ENCODE data around the gene STIM2.

Gene STIM2

GRCh38 chr4:26991057-26991456 is 130.4 kb downstream of the STIM2 start:
- Histone ChIP-seq H3K27me3 (ENCODE audit: control insufficient read depth, insufficient read depth, low read length) (no peaks in the 10 kb centered on the region), H3K36me3 (ENCODE audit: control insufficient read depth, insufficient read depth, low read length) (no peaks in the 10 kb centered on the region)

GRCh38 chr4:26992657-26993361 is 132.2 kb downstream of the STIM2 start:
- no peak overlapping the region for H3K9ac ChIP-seq (ENCODE audit: low read length)
- H3K27ac ChIP-seq (ENCODE audit: low read depth, low read length) = peak overlapping the region; percentile 31
- H3K4me1 ChIP-seq (ENCODE audit: control insufficient read depth, insufficient read depth, low read length) = peaks cover 11% of the 10 kb centered on the region

More at GRCh38 chr4:26991057-26991456, 130.4 kb downstream of the STIM2 start:
- peaks cover 11% of the 10 kb centered on the region for H3K4me1 ChIP-seq (ENCODE audit: control insufficient read depth, insufficient read depth, low read length)
- H3K9ac ChIP-seq (ENCODE audit: low read length) = no peak overlapping the region
- no peak overlapping the region for H3K27ac ChIP-seq (ENCODE audit: low read depth, low read length)
- H3K4me3 ChIP-seq (ENCODE audit: low read length) = no peak overlapping the region

GRCh38 chr4:26993539-26993938 is 132.9 kb downstream of the STIM2 start:
- Histone ChIP-seq H3K27me3 (ENCODE audit: control insufficient read depth, insufficient read depth, low read length) (no peaks in the 10 kb centered on the region), H3K27ac (ENCODE audit: low read depth, low read length) (no peak overlapping the region), H3K4me3 (ENCODE audit: low read length) (no peak overlapping the region), H3K9ac (ENCODE audit: low read length) (no peak overlapping the region), H3K36me3 (ENCODE audit: control insufficient read depth, insufficient read depth, low read length) (no peaks in the 10 kb centered on the region), H3K4me1 (ENCODE audit: control insufficient read depth, insufficient read depth, low read length) (peaks cover 11% of the 10 kb centered on the region)

More at GRCh38 chr4:26992657-26993361, 132.2 kb downstream of the STIM2 start:
- H3K27me3 ChIP-seq (ENCODE audit: control insufficient read depth, insufficient read depth, low read length) = no peaks in the 10 kb centered on the region
- no peaks in the 10 kb centered on the region for H3K36me3 ChIP-seq (ENCODE audit: control insufficient read depth, insufficient read depth, low read length)
- H3K4me3 ChIP-seq (ENCODE audit: low read length) = no peak overlapping the region

DNA sequence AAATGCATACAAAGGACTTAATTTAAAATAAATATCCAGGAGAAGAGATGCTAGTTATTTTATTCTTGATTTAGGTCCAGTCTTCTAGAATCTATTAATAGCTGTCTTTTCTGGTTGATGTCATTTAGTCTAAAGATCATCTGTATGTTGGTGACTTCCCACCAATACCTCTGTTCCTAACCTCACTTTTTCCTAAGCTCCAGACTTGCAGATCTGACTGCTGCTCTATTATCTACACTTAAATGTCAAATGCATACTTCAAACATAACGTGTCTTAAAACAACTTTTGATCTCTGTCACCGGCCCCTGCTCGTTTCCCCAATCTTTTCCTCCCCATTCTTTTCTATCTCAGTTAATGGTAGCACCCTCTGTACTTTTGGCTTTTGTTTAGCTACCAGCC is 133.3 kb downstream of the STIM2 start:
- H3K36me3 ChIP-seq (ENCODE audit: control insufficient read depth, insufficient read depth, low read length) = no peaks in the 10 kb centered on the region
- H3K4me1 ChIP-seq (ENCODE audit: control insufficient read depth, insufficient read depth, low read length) = peaks cover 11% of the 10 kb centered on the region
- H3K27me3 ChIP-seq (ENCODE audit: control insufficient read depth, insufficient read depth, low read length) = no peaks in the 10 kb centered on the region
- no peak overlapping the region for H3K9ac ChIP-seq (ENCODE audit: low read length)
- H3K4me3 ChIP-seq (ENCODE audit: low read length) = no peak overlapping the region
- H3K27ac ChIP-seq (ENCODE audit: low read depth, low read length) = no peak overlapping the region

- Histone ChIP-seq H3K9ac (ENCODE audit: low read length) (no peak overlapping the region), H3K27ac (ENCODE audit: low read depth, low read length) (no peak overlapping the region), H3K27me3 (ENCODE audit: control insufficient read depth, insufficient read depth, low read length) (no peaks in the 10 kb centered on the region), H3K4me1 (ENCODE audit: control insufficient read depth, insufficient read depth, low read length) (peaks cover 11% of the 10 kb centered on the region), H3K36me3 (ENCODE audit: control insufficient read depth, insufficient read depth, low read length) (no peaks in the 10 kb centered on the region), H3K4me3 (ENCODE audit: low read length) (no peak overlapping the region)
Observed at GRCh38 chr4:26995316-26995715, 134.7 kb downstream of the STIM2 start.

- Histone ChIP-seq H3K36me3 (ENCODE audit: control insufficient read depth, insufficient read depth, low read length) (no peaks in the 10 kb centered on the region), H3K27ac (ENCODE audit: low read depth, low read length) (no peak overlapping the region), H3K27me3 (ENCODE audit: control insufficient read depth, insufficient read depth, low read length) (no peaks in the 10 kb centered on the region), H3K4me1 (ENCODE audit: control insufficient read depth, insufficient read depth, low read length) (peaks cover 11% of the 10 kb centered on the region), H3K4me3 (ENCODE audit: low read length) (no peak overlapping the region), H3K9ac (ENCODE audit: low read length) (no peak overlapping the region)
Observed at GRCh38 chr4:26996745-26997144, 136.1 kb downstream of the STIM2 start.

DNA sequence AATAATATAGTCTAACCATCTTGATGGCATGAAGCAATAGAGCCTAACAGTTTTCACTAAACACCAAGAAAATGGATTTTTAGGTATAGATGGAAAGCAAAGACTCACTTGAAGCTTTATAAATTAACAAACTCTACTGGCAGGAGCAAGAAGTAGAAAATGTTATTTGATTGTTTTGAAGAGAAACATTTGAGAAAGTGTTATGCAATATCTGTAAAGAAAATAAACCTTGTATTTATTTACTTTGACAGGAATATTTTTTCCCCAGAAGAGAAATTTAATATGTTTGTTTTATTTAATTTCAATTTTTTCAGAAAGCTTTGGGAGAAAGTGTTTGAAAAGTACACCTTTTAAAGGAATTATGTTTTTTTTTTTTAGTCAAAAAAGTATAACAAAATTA is 139.0 kb downstream of the STIM2 start:
- Histone ChIP-seq H3K27me3 (ENCODE audit: control insufficient read depth, insufficient read depth, low read length) (no peaks in the 10 kb centered on the region), H3K4me3 (ENCODE audit: low read length) (no peak overlapping the region), H3K27ac (ENCODE audit: low read depth, low read length) (no peak overlapping the region), H3K36me3 (ENCODE audit: control insufficient read depth, insufficient read depth, low read length) (no peaks in the 10 kb centered on the region), H3K9ac (ENCODE audit: low read length) (no peak overlapping the region), H3K4me1 (ENCODE audit: control insufficient read depth, insufficient read depth, low read length) (no peaks in the 10 kb centered on the region)

- H3K36me3 ChIP-seq (ENCODE audit: control insufficient read depth, insufficient read depth, low read length) = no peaks in the 10 kb centered on the region
- no peaks in the 10 kb centered on the region for H3K27me3 ChIP-seq (ENCODE audit: control insufficient read depth, insufficient read depth, low read length)
- no peaks in the 10 kb centered on the region for H3K4me1 ChIP-seq (ENCODE audit: control insufficient read depth, insufficient read depth, low read length)
- H3K27ac ChIP-seq (ENCODE audit: low read depth, low read length) = no peak overlapping the region
- no peak overlapping the region for H3K4me3 ChIP-seq (ENCODE audit: low read length)
- H3K9ac ChIP-seq (ENCODE audit: low read length) = no peak overlapping the region
Observed at GRCh38 chr4:27000122-27000521, 139.5 kb downstream of the STIM2 start.

GRCh38 chr4:27000820-27001219 is 140.2 kb downstream of the STIM2 start:
- no peaks in the 10 kb centered on the region for H3K4me1 ChIP-seq (ENCODE audit: control insufficient read depth, insufficient read depth, low read length)
- no peak overlapping the region for H3K9ac ChIP-seq (ENCODE audit: low read length)
- H3K27me3 ChIP-seq (ENCODE audit: control insufficient read depth, insufficient read depth, low read length) = no peaks in the 10 kb centered on the region
- no peak overlapping the region for H3K4me3 ChIP-seq (ENCODE audit: low read length)
- no peaks in the 10 kb centered on the region for H3K36me3 ChIP-seq (ENCODE audit: control insufficient read depth, insufficient read depth, low read length)
- no peak overlapping the region for H3K27ac ChIP-seq (ENCODE audit: low read depth, low read length)

DNA sequence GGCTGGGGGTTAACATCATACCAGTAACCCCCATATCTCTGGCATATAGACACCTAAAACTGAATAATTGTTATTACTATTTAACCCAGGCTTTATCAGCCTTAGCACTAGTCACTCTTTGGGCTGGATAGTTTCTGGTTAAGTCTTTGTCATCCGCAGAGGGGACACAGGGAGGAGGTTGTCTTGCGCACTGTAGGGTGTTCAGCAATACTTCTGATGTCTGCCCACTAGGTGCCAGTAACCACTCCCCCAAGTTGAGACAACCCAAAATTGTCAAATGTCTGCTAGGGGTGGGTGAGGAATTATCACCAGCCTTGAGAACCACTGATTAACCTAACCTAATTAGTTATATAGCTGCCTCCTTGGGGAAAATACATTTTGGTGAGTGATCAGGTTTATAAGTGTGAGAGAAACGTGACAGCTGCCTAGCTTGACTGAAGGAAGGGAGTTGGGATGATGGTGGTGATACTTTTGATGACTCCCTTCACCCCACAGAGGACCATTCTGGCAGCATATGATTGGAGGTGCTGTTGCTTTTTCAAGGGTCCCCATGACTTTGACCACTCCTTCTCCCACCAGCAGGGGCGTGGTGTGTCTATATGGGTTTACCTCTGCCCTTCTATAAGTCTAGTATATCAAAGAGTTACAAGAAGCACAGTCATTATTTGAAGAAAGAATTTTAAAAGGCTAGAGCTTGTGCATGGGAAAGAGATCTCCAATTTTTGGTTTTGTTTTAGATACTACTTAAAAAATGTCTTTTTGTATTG is 140.9 kb downstream of the STIM2 start:
- Histone ChIP-seq H3K9ac (ENCODE audit: low read length) (no peak overlapping the region), H3K4me3 (ENCODE audit: low read length) (no peak overlapping the region), H3K27ac (ENCODE audit: low read depth, low read length) (no peak overlapping the region), H3K27me3 (ENCODE audit: control insufficient read depth, insufficient read depth, low read length) (no peaks in the 10 kb centered on the region), H3K4me1 (ENCODE audit: control insufficient read depth, insufficient read depth, low read length) (peaks cover 1% of the 10 kb centered on the region), H3K36me3 (ENCODE audit: control insufficient read depth, insufficient read depth, low read length) (no peaks in the 10 kb centered on the region)

- H3K4me1 ChIP-seq (ENCODE audit: control insufficient read depth, insufficient read depth, low read length) = peaks cover 3% of the 10 kb centered on the region
- H3K4me3 ChIP-seq (ENCODE audit: low read length) = no peak overlapping the region
- H3K27ac ChIP-seq (ENCODE audit: low read depth, low read length) = no peak overlapping the region
- no peak overlapping the region for H3K9ac ChIP-seq (ENCODE audit: low read length)
- no peaks in the 10 kb centered on the region for H3K27me3 ChIP-seq (ENCODE audit: control insufficient read depth, insufficient read depth, low read length)
- no peaks in the 10 kb centered on the region for H3K36me3 ChIP-seq (ENCODE audit: control insufficient read depth, insufficient read depth, low read length)
Observed at GRCh38 chr4:27003642-27004113, 143.0 kb downstream of the STIM2 start.

- peaks cover 6% of the 10 kb centered on the region for H3K4me1 ChIP-seq (ENCODE audit: control insufficient read depth, insufficient read depth, low read length)
- no peak overlapping the region for H3K27ac ChIP-seq (ENCODE audit: low read depth, low read length)
- no peak overlapping the region for H3K4me3 ChIP-seq (ENCODE audit: low read length)
- H3K27me3 ChIP-seq (ENCODE audit: control insufficient read depth, insufficient read depth, low read length) = no peaks in the 10 kb centered on the region
- H3K9ac ChIP-seq (ENCODE audit: low read length) = no peak overlapping the region
- H3K36me3 ChIP-seq (ENCODE audit: control insufficient read depth, insufficient read depth, low read length) = no peaks in the 10 kb centered on the region
Observed at GRCh38 chr4:27005501-27005900, 144.9 kb downstream of the STIM2 start.

All from rectal smooth muscle tissue (tissue), 1 donor.